Fibroblast of pulmonary artery (primary cell): ENCODE measurements around the gene WTIP.
"Not testable (repeated sequence)": the region's sequence is repeated elsewhere in the genome, so short reads cannot be mapped to it uniquely, and the experiment has no call there.

Source experiments
- DNase-seq: peaks from one replicate; pipeline ENCODE4 v3.0.0-alpha.2; 2010; ENCODE audit warnings: low read depth
- H3K4me3 ChIP-seq: replicated peaks from 2 replicates; pipeline ENCODE4 v1.5.1; 2011; ENCODE audit warnings: low read depth, mild to moderate bottlenecking, control low read depth, low read length, moderate library complexity
- CTCF ChIP-seq: IDR thresholded peaks from 2 replicates; pipeline ENCODE4 v1.5.1; 2011; ENCODE audit warnings: mild to moderate bottlenecking, control low read depth, low read length, inconsistent platforms; ENCODE audit errors: missing control alignments

The WTIP gene

GRCh38 chr19:34454685-34455084 is 26.9 kb upstream of the WTIP start:
- no peak for DNase-seq
- no peak overlapping the region for H3K4me3 ChIP-seq
- TF ChIP-seq CTCF = no peak

GRCh38 chr19:34455783-34456480 is 25.6 kb upstream of the WTIP start:
- not testable (repeated sequence) for DNase-seq, H3K4me3 ChIP-seq

- H3K4me3 ChIP-seq = no peak overlapping the region
- DNase-seq = no peak
Observed at GRCh38 chr19:34457446-34457845, 24.1 kb upstream of the WTIP start.

GRCh38 chr19:34458677-34459076 is 22.9 kb upstream of the WTIP start:
- TF ChIP-seq CTCF = no peak
- no peak for DNase-seq
- H3K4me3 ChIP-seq = no peak overlapping the region

More at GRCh38 chr19:34457446-34457845, 24.1 kb upstream of the WTIP start:
- no peak for TF ChIP-seq CTCF

- no peak overlapping the region for H3K4me3 ChIP-seq
- TF ChIP-seq CTCF = no peak
- no peak for DNase-seq
Observed at GRCh38 chr19:34459614-34460013, 21.9 kb upstream of the WTIP start.

GRCh38 chr19:34461375-34462100 is 20.0 kb upstream of the WTIP start:
- H3K4me3 ChIP-seq = no peak overlapping the region
- no peak for TF ChIP-seq CTCF
- DNase-seq = no peak

- H3K4me3 ChIP-seq = not testable (repeated sequence)
Observed at GRCh38 chr19:34464785-34465184, 16.8 kb upstream of the WTIP start.

GRCh38 chr19:34468409-34468808 is 13.1 kb upstream of the WTIP start:
- DNase-seq = peak; percentile 47
- no peak overlapping the region for H3K4me3 ChIP-seq
- TF ChIP-seq CTCF = no peak

More at GRCh38 chr19:34464785-34465184, 16.8 kb upstream of the WTIP start:
- DNase-seq = not testable (repeated sequence)

- DNase-seq, H3K4me3 ChIP-seq: not testable (repeated sequence)
Observed at GRCh38 chr19:34469026-34469425, 12.5 kb upstream of the WTIP start.
